ENCODE data around the gene CTBS. TPM values are rescaled to one million over a fixed set of nuclear protein-coding genes. Genes with fewer than 3 reads are reported as not detected.

Gene CTBS
- total RNA-seq, 1 donor from 2014 or later: 11.1 TPM

GRCh38 chr1:84571150-84571535 is 3.1 kb downstream of the CTBS start:
- DNase-seq (ENCODE audit: low spot score in 2 of 2, unreplicated experiment in 2 of 2): no peak

GRCh38 chr1:84570436-84571149 is 3.6 kb downstream of the CTBS start:
- H3K36me3 Mint-ChIP-seq: peaks cover 18% of the 10 kb centered on the region
- no peak overlapping the region for H3K27ac Mint-ChIP-seq
- H3K4me3 Mint-ChIP-seq: no peak overlapping the region
- DNase-seq (ENCODE audit: low spot score in 2 of 2, unreplicated experiment in 2 of 2): no peak
- H3K27me3 Mint-ChIP-seq (ENCODE audit: low read depth): no peaks in the 10 kb centered on the region
- H3K4me1 Mint-ChIP-seq: peaks cover 29% of the 10 kb centered on the region
- no peaks in the 10 kb centered on the region for H3K9me3 Mint-ChIP-seq
- TF ChIP-seq CTCF (IDR thresholded peaks at IDR 0.05; ENCODE audit: unreplicated experiment): no peak

More at GRCh38 chr1:84571150-84571535, 3.1 kb downstream of the CTBS start:
- no peaks in the 10 kb centered on the region for H3K9me3 Mint-ChIP-seq
- TF ChIP-seq CTCF (IDR thresholded peaks at IDR 0.05; ENCODE audit: unreplicated experiment): no peak
- H3K27ac Mint-ChIP-seq: no peak overlapping the region
- H3K27me3 Mint-ChIP-seq (ENCODE audit: low read depth): no peaks in the 10 kb centered on the region
- H3K4me1 Mint-ChIP-seq: peaks cover 29% of the 10 kb centered on the region
- H3K36me3 Mint-ChIP-seq: peaks cover 18% of the 10 kb centered on the region
- H3K4me3 Mint-ChIP-seq: no peak overlapping the region

GRCh38 chr1:84569216-84569615 is 5.0 kb downstream of the CTBS start:
- no peak overlapping the region for H3K4me3 Mint-ChIP-seq
- no peaks in the 10 kb centered on the region for H3K27me3 Mint-ChIP-seq (ENCODE audit: low read depth)
- no peak for DNase-seq (ENCODE audit: low spot score in 2 of 2, unreplicated experiment in 2 of 2)
- no peak for TF ChIP-seq CTCF (IDR thresholded peaks at IDR 0.05; ENCODE audit: unreplicated experiment)
- peaks cover 24% of the 10 kb centered on the region for H3K4me1 Mint-ChIP-seq
- no peak overlapping the region for H3K27ac Mint-ChIP-seq
- H3K36me3 Mint-ChIP-seq: peaks cover 18% of the 10 kb centered on the region
- no peaks in the 10 kb centered on the region for H3K9me3 Mint-ChIP-seq

- H3K9me3 Mint-ChIP-seq: no peaks in the 10 kb centered on the region
- no peak for TF ChIP-seq CTCF (IDR thresholded peaks at IDR 0.05; ENCODE audit: unreplicated experiment)
- no peak for DNase-seq (ENCODE audit: low spot score in 2 of 2, unreplicated experiment in 2 of 2)
- no peaks in the 10 kb centered on the region for H3K27me3 Mint-ChIP-seq (ENCODE audit: low read depth)
- no peak overlapping the region for H3K27ac Mint-ChIP-seq
- H3K36me3 Mint-ChIP-seq: peaks cover 2% of the 10 kb centered on the region
- H3K4me3 Mint-ChIP-seq: no peak overlapping the region
- no peaks in the 10 kb centered on the region for H3K4me1 Mint-ChIP-seq
Measured at GRCh38 chr1:84550826-84551225, 23.4 kb downstream of the CTBS start.

- no peak for DNase-seq (ENCODE audit: low spot score in 2 of 2, unreplicated experiment in 2 of 2)
- Mint-ChIP-seq H3K27ac (no peak overlapping the region), H3K4me1 (peaks cover 2% of the 10 kb centered on the region), H3K4me3 (no peak overlapping the region), H3K36me3 (peaks cover 28% of the 10 kb centered on the region), H3K27me3 (ENCODE audit: low read depth) (no peaks in the 10 kb centered on the region), H3K9me3 (peaks cover 10% of the 10 kb centered on the region)
- TF ChIP-seq CTCF (IDR thresholded peaks at IDR 0.05; ENCODE audit: unreplicated experiment): no peak
Measured at GRCh38 chr1:84541679-84542078, 32.6 kb downstream of the CTBS start.

Data from mesothelial cell of epicardium (in vitro differentiated cells).